ENCODE results near the gene CLPTM1. TPM values are rescaled to one million over a fixed set of nuclear protein-coding genes. Genes with fewer than 3 reads are reported as not detected.

Gene CLPTM1
- total and polyA plus RNA-seq, 9 of the 15 experiments (the other 6 are each of a cell fraction or from before 2014, with no cell fraction given) = 0.37 to 96.0 (median 27.5) TPM

- TF ChIP-seq CBX1 (IDR thresholded peaks at IDR 0.05; ENCODE audit: low read depth) (0 out of 2 replicates have a peak, but pooled peaks have one; percentile 8), SMARCC2 (IDR thresholded peaks at IDR 0.05; ENCODE audit: low read depth) (no peak), TSHZ1 (CRISPR knock-in tag; IDR thresholded peaks at IDR 0.05) (no peak), HMGN3 (IDR thresholded peaks at IDR 0.05; ENCODE audit: borderline replicate concordance, extremely low read depth, insufficient read length, low read depth, low read length) (peak; percentile 30), RBM22 (IDR thresholded peaks at IDR 0.05; ENCODE audit: low read depth, low read length, poor library complexity, severe bottlenecking) (no peak), PKNOX1 (IDR thresholded peaks at IDR 0.05) (peak; percentile 42; the same call in 1 of the 2 replicates), RBM25 (IDR thresholded peaks at IDR 0.05; ENCODE audit: low read depth, low read length, severe bottlenecking) (peak; percentile 67), GATAD2A (IDR thresholded peaks at IDR 0.05) (no peak), FOSL1 (tag; conservative IDR thresholded peaks at IDR 0.05) (0 out of 2 replicates have a peak, but pooled peaks have one; percentile 7), TAF9B (IDR thresholded peaks at IDR 0.05; ENCODE audit: partially characterized antibody) (no peak), HMG20A (CRISPR knock-in tag; conservative IDR thresholded peaks at IDR 0.05) (no peak), AFF4 (CRISPR knock-in tag; IDR thresholded peaks at IDR 0.05) (no peak; the same call in 1 of the 2 replicates), AFF1 (IDR thresholded peaks at IDR 0.05; ENCODE audit: low read depth in 1 of 2, partially characterized antibody in 2 of 2) (no peak)
These were observed 592 bp downstream of the CLPTM1 start (continued) for GRCh38 chr19:44955505-44956439.

All from K562 (cell line).